Liver (tissue), 3 donors: Measurements from ENCODE around the gene PDCL3.

Source experiments
- EGR1 ChIP-seq, 2 donors: IDR thresholded peaks; 2 replicates each; pipeline ENCODE4 v1.6.1; 2016 to 2018; ENCODE audit warnings: antibody characterized with exemption in 2 of 2, low read depth in 2 of 2
- FOXA1 ChIP-seq: IDR thresholded peaks from 2 replicates; pipeline ENCODE4 v1.6.1; 2016; ENCODE audit warnings: antibody characterized with exemption
- GABPA ChIP-seq, 2 donors: IDR thresholded peaks in 1 of 2; conservative IDR thresholded peaks in 1 of 2; 2 replicates each; pipeline ENCODE4 v1.6.1; 2016; ENCODE audit warnings: antibody characterized with exemption in 2 of 2, mild to moderate bottlenecking in 1 of 2, moderate library complexity in 1 of 2
- JUND ChIP-seq, 2 donors: IDR thresholded peaks; 2 replicates each; pipeline ENCODE4 v1.6.1; 2016; ENCODE audit warnings: antibody characterized with exemption in 2 of 2
- NR2F2 ChIP-seq: IDR thresholded peaks from 2 replicates; pipeline ENCODE4 v1.6.1; 2016; ENCODE audit warnings: antibody characterized with exemption
- RAD21 ChIP-seq, 2 donors: IDR thresholded peaks; 2 replicates each; pipeline ENCODE4 v1.6.1; 2016; ENCODE audit warnings: antibody characterized with exemption in 2 of 2, mild to moderate bottlenecking in 2 of 2
- SP1 ChIP-seq: IDR thresholded peaks from 2 replicates; pipeline ENCODE4 v1.6.1; 2018; ENCODE audit warnings: antibody characterized with exemption, mild to moderate bottlenecking
- TAF1 ChIP-seq: conservative IDR thresholded peaks from 2 replicates; pipeline ENCODE4 v1.6.1; 2016; ENCODE audit warnings: antibody characterized with exemption, mild to moderate bottlenecking
- YY1 ChIP-seq: IDR thresholded peaks from 2 replicates; pipeline ENCODE4 v1.6.1; 2016; ENCODE audit warnings: antibody characterized with exemption, mild to moderate bottlenecking
- TF ChIP-seq, protein P1 (sequence below): fragments of 150-350 bp; IDR thresholded peaks from 2 replicates; pipeline ENCODE4 v1.5.1; 2017; ENCODE audit warnings: improper control_type of control experiment, low read depth, low read length; ENCODE audit not compliant: missing input control
- TF ChIP-seq, protein P2 (sequence below): IDR thresholded peaks from 2 replicates; pipeline ENCODE4 v1.6.1; 2016; ENCODE audit warnings: antibody characterized with exemption
- TF ChIP-seq, protein P3 (sequence below): IDR thresholded peaks from 2 replicates; pipeline ENCODE4 v1.6.1; 2016; ENCODE audit warnings: antibody characterized with exemption
- TF ChIP-seq, protein P4 (sequence below): IDR thresholded peaks from 2 replicates; pipeline ENCODE4 v1.6.1; 2016; ENCODE audit warnings: antibody characterized with exemption, mild to moderate bottlenecking
- TF ChIP-seq, protein P5 (sequence below): IDR thresholded peaks from 2 replicates; pipeline ENCODE4 v1.6.1; 2016; ENCODE audit warnings: antibody characterized with exemption
- donor health status: healthy.
- donor health status: healthy.

DNA sequence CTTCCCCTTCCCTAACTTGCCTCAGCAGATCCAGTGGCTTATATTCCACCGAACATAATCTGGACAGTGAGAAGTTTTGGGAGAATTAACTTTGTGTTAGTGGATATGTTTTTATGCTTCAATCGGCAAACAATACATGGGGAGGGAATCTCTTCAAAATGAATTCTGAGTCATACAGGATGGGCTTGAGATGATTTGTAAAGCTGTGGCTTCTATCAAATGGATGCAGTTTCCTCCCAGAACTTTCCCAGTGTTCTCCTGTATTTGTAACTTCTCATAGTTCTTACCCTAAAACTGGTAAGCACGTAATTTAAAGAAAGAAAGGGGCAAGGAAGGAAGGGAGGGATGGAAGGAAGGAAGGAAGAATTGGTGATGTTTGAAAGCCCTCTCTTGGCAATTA is 36.8 kb downstream of the PDCL3 start:
- TF ChIP-seq, protein P1, sequence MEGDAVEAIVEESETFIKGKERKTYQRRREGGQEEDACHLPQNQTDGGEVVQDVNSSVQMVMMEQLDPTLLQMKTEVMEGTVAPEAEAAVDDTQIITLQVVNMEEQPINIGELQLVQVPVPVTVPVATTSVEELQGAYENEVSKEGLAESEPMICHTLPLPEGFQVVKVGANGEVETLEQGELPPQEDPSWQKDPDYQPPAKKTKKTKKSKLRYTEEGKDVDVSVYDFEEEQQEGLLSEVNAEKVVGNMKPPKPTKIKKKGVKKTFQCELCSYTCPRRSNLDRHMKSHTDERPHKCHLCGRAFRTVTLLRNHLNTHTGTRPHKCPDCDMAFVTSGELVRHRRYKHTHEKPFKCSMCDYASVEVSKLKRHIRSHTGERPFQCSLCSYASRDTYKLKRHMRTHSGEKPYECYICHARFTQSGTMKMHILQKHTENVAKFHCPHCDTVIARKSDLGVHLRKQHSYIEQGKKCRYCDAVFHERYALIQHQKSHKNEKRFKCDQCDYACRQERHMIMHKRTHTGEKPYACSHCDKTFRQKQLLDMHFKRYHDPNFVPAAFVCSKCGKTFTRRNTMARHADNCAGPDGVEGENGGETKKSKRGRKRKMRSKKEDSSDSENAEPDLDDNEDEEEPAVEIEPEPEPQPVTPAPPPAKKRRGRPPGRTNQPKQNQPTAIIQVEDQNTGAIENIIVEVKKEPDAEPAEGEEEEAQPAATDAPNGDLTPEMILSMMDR, result no peak
- TF ChIP-seq TAF1 (no peak), RAD21 (IDR thresholded peaks at IDR 0.05) (no peak), SP1 (no peak), NR2F2 (no peak), JUND (IDR thresholded peaks at IDR 0.05) (no peak), FOXA1 (no peak), EGR1 (IDR thresholded peaks at IDR 0.05; ENCODE audit: low read depth in 2 of 2) (no peak), GABPA (IDR thresholded peaks at IDR 0.05 in 1 of 2, conservative IDR thresholded peaks at IDR 0.05 in 1 of 2) (no peak), YY1 (no peak)
- TF ChIP-seq, protein P2, sequence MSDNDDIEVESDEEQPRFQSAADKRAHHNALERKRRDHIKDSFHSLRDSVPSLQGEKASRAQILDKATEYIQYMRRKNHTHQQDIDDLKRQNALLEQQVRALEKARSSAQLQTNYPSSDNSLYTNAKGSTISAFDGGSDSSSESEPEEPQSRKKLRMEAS, result no peak
- TF ChIP-seq, protein P3, sequence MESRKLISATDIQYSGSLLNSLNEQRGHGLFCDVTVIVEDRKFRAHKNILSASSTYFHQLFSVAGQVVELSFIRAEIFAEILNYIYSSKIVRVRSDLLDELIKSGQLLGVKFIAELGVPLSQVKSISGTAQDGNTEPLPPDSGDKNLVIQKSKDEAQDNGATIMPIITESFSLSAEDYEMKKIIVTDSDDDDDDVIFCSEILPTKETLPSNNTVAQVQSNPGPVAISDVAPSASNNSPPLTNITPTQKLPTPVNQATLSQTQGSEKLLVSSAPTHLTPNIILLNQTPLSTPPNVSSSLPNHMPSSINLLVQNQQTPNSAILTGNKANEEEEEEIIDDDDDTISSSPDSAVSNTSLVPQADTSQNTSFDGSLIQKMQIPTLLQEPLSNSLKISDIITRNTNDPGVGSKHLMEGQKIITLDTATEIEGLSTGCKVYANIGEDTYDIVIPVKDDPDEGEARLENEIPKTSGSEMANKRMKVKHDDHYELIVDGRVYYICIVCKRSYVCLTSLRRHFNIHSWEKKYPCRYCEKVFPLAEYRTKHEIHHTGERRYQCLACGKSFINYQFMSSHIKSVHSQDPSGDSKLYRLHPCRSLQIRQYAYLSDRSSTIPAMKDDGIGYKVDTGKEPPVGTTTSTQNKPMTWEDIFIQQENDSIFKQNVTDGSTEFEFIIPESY, result no peak
- TF ChIP-seq, protein P4, sequence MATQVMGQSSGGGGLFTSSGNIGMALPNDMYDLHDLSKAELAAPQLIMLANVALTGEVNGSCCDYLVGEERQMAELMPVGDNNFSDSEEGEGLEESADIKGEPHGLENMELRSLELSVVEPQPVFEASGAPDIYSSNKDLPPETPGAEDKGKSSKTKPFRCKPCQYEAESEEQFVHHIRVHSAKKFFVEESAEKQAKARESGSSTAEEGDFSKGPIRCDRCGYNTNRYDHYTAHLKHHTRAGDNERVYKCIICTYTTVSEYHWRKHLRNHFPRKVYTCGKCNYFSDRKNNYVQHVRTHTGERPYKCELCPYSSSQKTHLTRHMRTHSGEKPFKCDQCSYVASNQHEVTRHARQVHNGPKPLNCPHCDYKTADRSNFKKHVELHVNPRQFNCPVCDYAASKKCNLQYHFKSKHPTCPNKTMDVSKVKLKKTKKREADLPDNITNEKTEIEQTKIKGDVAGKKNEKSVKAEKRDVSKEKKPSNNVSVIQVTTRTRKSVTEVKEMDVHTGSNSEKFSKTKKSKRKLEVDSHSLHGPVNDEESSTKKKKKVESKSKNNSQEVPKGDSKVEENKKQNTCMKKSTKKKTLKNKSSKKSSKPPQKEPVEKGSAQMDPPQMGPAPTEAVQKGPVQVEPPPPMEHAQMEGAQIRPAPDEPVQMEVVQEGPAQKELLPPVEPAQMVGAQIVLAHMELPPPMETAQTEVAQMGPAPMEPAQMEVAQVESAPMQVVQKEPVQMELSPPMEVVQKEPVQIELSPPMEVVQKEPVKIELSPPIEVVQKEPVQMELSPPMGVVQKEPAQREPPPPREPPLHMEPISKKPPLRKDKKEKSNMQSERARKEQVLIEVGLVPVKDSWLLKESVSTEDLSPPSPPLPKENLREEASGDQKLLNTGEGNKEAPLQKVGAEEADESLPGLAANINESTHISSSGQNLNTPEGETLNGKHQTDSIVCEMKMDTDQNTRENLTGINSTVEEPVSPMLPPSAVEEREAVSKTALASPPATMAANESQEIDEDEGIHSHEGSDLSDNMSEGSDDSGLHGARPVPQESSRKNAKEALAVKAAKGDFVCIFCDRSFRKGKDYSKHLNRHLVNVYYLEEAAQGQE, result no peak
- TF ChIP-seq, protein P5, sequence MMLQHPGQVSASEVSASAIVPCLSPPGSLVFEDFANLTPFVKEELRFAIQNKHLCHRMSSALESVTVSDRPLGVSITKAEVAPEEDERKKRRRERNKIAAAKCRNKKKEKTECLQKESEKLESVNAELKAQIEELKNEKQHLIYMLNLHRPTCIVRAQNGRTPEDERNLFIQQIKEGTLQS, result no peak
